Measurements from ENCODE around the gene SPP2. TPM values are rescaled to one million over a fixed set of nuclear protein-coding genes. Genes with fewer than 3 reads are reported as not detected.

Gene SPP2
- total RNA-seq, 1 donor from 2014 or later = not detected

GRCh38 chr2:234116010-234116409 lies 65.5 kb downstream of the SPP2 start:
- H3K4me3 ChIP-seq (ENCODE audit: low read depth, low read length) = no peak overlapping the region
- no peak for TF ChIP-seq CTCF (conservative IDR thresholded peaks at IDR 0.05; ENCODE audit: low read depth, low read length)
- DNase-seq (ENCODE audit: low read depth) = no peak

DNA sequence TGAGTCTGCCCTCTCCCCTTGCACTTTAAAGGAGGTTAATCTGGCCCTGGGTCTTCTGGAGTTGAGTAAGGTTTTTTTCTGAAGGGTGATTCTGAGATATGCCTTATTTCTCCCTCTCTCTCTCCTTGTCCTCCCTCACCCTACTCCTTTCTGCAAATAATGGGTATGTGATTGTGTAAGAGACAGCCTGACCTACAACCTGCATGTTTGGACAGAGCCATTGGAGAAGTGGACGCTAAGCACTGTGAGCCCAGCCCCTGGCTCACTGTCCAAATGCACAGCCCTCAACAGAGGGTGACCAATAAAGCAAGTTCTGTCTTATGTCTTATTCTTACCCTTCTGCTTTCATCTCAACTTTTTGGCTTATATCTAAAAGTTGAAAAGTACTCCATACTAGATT lies 71.5 kb downstream of the SPP2 start:
- no peak for TF ChIP-seq CTCF (conservative IDR thresholded peaks at IDR 0.05; ENCODE audit: low read depth, low read length)
- no peak for DNase-seq (ENCODE audit: low read depth)
- no peak overlapping the region for H3K4me3 ChIP-seq (ENCODE audit: low read depth, low read length)

GRCh38 chr2:234125451-234126145 lies 75.1 kb downstream of the SPP2 start:
- no peak for DNase-seq (ENCODE audit: low read depth)
- H3K4me3 ChIP-seq (ENCODE audit: low read depth, low read length) = no peak overlapping the region
- no peak for TF ChIP-seq CTCF (conservative IDR thresholded peaks at IDR 0.05; ENCODE audit: low read depth, low read length)

DNA sequence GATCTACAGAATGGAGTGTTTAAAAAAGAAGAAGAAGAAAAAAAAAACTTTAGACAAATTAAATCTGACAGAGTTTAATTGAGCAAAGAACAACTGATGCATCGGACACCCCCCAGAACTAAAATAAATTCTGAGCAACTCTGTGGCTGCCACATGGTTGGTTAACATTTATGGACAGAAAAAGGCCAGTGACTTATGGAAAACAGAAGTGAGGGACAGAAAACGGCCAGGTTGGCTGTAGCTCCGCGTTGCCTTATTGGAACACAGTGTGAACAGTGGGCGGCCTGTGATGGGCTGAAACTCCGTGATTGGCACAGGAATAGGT lies 75.6 kb downstream of the SPP2 start:
- TF ChIP-seq CTCF (conservative IDR thresholded peaks at IDR 0.05; ENCODE audit: low read depth, low read length) = no peak
- H3K4me3 ChIP-seq (ENCODE audit: low read depth, low read length) = no peak overlapping the region
- DNase-seq (ENCODE audit: low read depth) = no peak

Other genes starting within 250 kb of the SPP2 start
- 56.9 and 64.9 TPM in 2 replicates for gene HJURP, start 196.2 kb upstream of the SPP2 start, total RNA-seq
- gene TRPM8, start 133.3 kb upstream of the SPP2 start, total RNA-seq = 0.87 and 4.1 TPM in 2 replicates